ENCODE measurements around the gene SAMD11. TPM values are rescaled to one million over a fixed set of nuclear protein-coding genes. Genes with fewer than 3 reads are reported as not detected.

SAMD11 gene
- total and polyA plus RNA-seq, 2 donors (not counting 1 experiment from before 2014, with no cell fraction given) = not detected

DNA sequence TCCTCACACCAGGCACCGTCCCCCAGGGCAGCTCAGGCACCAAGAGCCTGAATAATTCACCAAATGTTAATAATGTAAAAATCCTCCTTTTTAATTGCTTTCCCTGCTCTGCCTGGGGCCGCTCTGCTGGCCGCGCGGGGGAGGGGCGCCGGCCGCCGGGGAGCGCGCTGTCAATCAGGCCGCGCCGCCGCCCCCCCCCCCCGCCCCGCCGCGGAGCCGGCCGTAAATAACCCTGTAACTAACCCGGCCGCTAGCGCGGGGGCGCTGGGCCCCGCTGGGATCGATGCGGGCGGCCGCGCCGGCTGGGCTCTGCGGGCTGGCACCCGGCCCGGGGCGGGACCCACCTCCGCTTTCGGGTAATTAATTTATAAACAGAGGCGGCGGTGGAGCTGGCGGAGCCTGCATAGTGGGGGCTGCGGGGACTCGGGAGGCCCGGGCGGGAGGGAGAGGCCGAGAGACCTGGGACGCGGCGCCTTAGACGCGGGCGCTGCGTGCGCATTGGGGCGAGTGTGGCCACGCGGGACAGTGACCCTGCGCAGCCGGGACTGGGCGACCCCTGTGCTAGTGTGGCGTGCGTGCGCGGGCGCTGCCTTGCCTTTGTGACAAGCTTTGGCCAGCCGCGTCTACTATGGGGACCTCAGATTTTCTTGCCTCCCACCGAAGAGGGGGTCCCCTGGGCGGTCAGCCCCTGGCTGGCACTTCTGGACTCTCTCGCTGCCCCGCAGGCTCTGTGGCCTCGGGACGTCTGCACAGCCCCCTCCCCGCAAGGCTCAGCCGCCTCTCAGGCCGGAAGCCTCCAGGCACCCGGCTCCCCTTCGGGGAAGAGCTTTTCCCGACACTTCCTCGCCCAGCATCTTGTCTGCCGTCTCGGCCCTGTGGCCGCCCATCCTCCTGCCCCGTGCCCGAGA lies 16.6 kb downstream of the SAMD11 start:
- H3K4me3 ChIP-seq (ENCODE audit: control extremely low read depth in 1 of 5, extremely low read depth in 1 of 5, insufficient read depth in 1 of 5, low read depth in 2 of 5, low read length in 4 of 5) = peak overlapping the region in 3 of 5 experiments; percentile 34 to 56 (median 47)

More for the DNA sequence above, 16.6 kb downstream of the SAMD11 start:
- Mint-ChIP-seq H3K27ac (no peak overlapping the region), H3K9me3 (ENCODE audit: insufficient read depth) (no peaks in the 10 kb centered on the region), H3K27me3 (peaks cover 22% of the 10 kb centered on the region), H3K4me3 (peak overlapping the region; percentile 86), H3K4me1 (peaks cover 14% of the 10 kb centered on the region)
- H3K27me3 ChIP-seq (replicated peaks in 1 of 4; ENCODE audit: control extremely low read depth in 1 of 4, control insufficient read depth in 3 of 4, insufficient read depth in 4 of 4, low read length in 3 of 4) = peaks cover 0 to 64% (median 22%) of the 10 kb centered on the region in 4 experiments
- peak overlapping the region; percentile 62 for H3K9ac ChIP-seq (ENCODE audit: low read length)
- H3K9me3 ChIP-seq (ENCODE audit: control extremely low read depth in 1 of 3, control insufficient read depth in 2 of 3, insufficient read depth in 1 of 3, low read length in 2 of 3) = peaks cover 0 to 6% (median 0%) of the 10 kb centered on the region in 3 donors
- ATAC-seq (ENCODE audit: low read depth) (peak; percentile 31), DNase-seq (peak; percentile 68)
- no peaks in the 10 kb centered on the region for H3K79me2 ChIP-seq (ENCODE audit: control insufficient read depth, insufficient read depth, low read length)
- peak overlapping the region; percentile 90 for H3K4me2 ChIP-seq (replicated peaks; ENCODE audit: low read depth, low read length, poor library complexity, severe bottlenecking)
- intact Hi-C loops (cut with micrococcal nuclease) = no loop called here
- TF ChIP-seq, protein P1, sequence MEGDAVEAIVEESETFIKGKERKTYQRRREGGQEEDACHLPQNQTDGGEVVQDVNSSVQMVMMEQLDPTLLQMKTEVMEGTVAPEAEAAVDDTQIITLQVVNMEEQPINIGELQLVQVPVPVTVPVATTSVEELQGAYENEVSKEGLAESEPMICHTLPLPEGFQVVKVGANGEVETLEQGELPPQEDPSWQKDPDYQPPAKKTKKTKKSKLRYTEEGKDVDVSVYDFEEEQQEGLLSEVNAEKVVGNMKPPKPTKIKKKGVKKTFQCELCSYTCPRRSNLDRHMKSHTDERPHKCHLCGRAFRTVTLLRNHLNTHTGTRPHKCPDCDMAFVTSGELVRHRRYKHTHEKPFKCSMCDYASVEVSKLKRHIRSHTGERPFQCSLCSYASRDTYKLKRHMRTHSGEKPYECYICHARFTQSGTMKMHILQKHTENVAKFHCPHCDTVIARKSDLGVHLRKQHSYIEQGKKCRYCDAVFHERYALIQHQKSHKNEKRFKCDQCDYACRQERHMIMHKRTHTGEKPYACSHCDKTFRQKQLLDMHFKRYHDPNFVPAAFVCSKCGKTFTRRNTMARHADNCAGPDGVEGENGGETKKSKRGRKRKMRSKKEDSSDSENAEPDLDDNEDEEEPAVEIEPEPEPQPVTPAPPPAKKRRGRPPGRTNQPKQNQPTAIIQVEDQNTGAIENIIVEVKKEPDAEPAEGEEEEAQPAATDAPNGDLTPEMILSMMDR (IDR thresholded peaks at IDR 0.05) = no peak
- TF ChIP-seq EZH2 (IDR thresholded peaks at IDR 0.05; ENCODE audit: borderline replicate concordance, insufficient read depth, low read depth, low read length, poor library complexity, severe bottlenecking) = no peak
- H4K20me1 ChIP-seq (ENCODE audit: control insufficient read depth, insufficient read depth, low read length, poor library complexity, severe bottlenecking) = peaks cover 7% of the 10 kb centered on the region
- H3K27ac ChIP-seq (ENCODE audit: low read length in 2 of 2) = no peak overlapping the region
- WGBS (ENCODE audit: insufficient coverage) = under 1% methylated on average over 85 of the region's 86 CpGs
- ChIA-PET CTCF (interaction anchor here (1.7 kb wide), 1 partner anchor 71 kb away, joined by 6 read pairs; no protein-coding TSS in a partner anchor), POLR2A (interaction anchor here (0.9 kb wide), 1 partner anchor 18 kb away, joined by 6 read pairs; the partner anchor contains the start of gene NOC2L)
- peaks cover 31 to 34% of the 10 kb centered on the region in 2 donors for H3K4me1 ChIP-seq (ENCODE audit: control insufficient read depth in 2 of 2, insufficient read depth in 2 of 2, low read length in 2 of 2)
- H3K36me3 ChIP-seq (replicated peaks in 1 of 2; ENCODE audit: control extremely low read depth in 1 of 2, control insufficient read depth in 1 of 2, extremely low read depth in 1 of 2, insufficient read depth in 2 of 2, low read length in 1 of 2) = peaks cover 0 to 6% of the 10 kb centered on the region in 2 experiments
- peak overlapping the region; percentile 28 for H2AFZ ChIP-seq (ENCODE audit: insufficient read depth, low read depth, low read length, poor library complexity, severe bottlenecking)
